ENCODE data around the gene TEX38. TPM values are rescaled to one million over a fixed set of nuclear protein-coding genes. Genes with fewer than 3 reads are reported as not detected.
A peak's percentile ranks its signal among the peaks of the same experiment; 100 is the strongest.

Gene TEX38
- total RNA-seq, result not detected

DNA sequence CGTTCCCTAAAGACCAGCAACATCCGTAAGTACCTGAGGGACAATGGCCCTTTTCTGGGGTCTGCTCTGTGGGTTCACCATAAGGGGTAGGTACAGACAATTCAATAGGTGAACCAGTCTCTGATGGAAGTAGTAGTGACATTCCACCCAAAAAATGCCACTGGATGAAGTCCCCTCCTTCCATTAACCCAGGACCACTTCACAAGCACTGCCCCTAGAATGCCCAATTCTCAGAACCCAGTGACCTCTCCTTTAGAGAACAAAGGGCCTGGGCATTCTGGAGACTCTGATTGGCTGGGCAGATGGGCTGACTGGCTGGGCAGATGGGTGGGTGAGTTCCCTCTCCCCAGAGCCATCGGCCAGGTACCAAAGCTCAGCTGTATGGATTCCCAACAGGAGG lies at the start of gene TEX38:
Gene TEX38 (plus strand): TSS at position 301 of the 400 bp plus-strand sequence. CDS start 81 bp downstream, at position 382.
- no peaks in the 10 kb centered on the region for H3K9me3 ChIP-seq
- no peak for DNase-seq
- peaks cover 0 to 12% (median 0%) of the 10 kb centered on the region in 3 donors for H3K36me3 ChIP-seq
- TF ChIP-seq, protein P1, sequence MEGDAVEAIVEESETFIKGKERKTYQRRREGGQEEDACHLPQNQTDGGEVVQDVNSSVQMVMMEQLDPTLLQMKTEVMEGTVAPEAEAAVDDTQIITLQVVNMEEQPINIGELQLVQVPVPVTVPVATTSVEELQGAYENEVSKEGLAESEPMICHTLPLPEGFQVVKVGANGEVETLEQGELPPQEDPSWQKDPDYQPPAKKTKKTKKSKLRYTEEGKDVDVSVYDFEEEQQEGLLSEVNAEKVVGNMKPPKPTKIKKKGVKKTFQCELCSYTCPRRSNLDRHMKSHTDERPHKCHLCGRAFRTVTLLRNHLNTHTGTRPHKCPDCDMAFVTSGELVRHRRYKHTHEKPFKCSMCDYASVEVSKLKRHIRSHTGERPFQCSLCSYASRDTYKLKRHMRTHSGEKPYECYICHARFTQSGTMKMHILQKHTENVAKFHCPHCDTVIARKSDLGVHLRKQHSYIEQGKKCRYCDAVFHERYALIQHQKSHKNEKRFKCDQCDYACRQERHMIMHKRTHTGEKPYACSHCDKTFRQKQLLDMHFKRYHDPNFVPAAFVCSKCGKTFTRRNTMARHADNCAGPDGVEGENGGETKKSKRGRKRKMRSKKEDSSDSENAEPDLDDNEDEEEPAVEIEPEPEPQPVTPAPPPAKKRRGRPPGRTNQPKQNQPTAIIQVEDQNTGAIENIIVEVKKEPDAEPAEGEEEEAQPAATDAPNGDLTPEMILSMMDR (IDR thresholded peaks at IDR 0.05), result no peak
- TF ChIP-seq POLR2A (IDR thresholded peaks at IDR 0.05), result no peak
- H3K4me3 ChIP-seq, result no peak within 1 kb of the TSS
- H3K27ac ChIP-seq, result no peak within 1 kb of the TSS
- H3K4me1 ChIP-seq, result peaks cover 0 to 10% (median 0%) of the 10 kb centered on the region in 4 donors
- no peaks in the 10 kb centered on the region for H3K27me3 ChIP-seq

DNA sequence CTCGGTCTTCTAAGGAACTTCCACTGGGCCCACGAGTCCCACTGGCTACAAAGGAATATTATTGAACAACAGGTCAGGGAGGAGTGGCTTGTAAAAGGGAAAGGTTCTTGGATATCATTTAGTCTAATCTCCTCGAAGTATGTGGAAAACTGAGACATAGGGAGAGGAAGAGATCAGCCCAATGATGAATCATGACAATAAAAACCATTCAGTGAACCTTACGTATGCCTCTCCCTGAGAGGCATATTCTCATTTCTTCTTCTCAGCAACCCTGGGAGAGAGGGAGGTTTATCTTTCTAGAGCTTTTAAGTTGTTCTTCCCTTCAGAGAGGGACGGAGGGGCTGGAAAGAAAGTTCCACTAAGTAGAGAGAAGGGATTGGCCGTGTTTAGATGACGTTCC lies 49.7 kb upstream of the TEX38 start:
- peaks cover 0 to 12% (median 0%) of the 10 kb centered on the region in 4 donors for H3K4me1 ChIP-seq
- peak overlapping the region in 2 of 4 donors; percentile 40 to 63 for H3K27ac ChIP-seq
- no peak for DNase-seq
- H3K4me3 ChIP-seq, result no peak overlapping the region
- H3K9me3 ChIP-seq, result no peaks in the 10 kb centered on the region
- H3K36me3 ChIP-seq, result no peaks in the 10 kb centered on the region
- TF ChIP-seq POLR2A (IDR thresholded peaks at IDR 0.05), result no peak
- TF ChIP-seq, protein P1 (IDR thresholded peaks at IDR 0.05), result no peak
- H3K27me3 ChIP-seq, result no peaks in the 10 kb centered on the region

DNA sequence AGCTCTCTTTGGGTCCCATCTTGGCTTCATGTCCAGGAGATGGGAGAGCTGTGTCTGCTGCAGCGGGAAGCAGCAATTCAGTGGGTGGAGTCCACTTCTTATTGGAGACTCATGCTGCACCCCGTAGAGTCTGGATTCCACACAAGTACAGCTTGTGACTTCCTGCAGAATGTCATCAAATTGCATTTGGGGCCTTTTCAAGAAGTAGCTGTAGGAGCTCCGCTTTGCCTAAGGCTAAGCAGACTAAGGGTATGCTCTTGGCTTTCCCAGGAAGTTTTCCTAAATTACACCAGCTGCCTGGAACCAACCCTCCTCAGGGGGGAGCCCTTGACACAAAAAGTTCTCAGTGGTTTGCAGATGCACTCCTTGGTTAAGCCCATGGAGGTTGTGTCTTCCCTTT lies 49.3 kb upstream of the TEX38 start:
- H3K9me3 ChIP-seq, result no peaks in the 10 kb centered on the region
- H3K27ac ChIP-seq, result peak overlapping the region in 2 of 4 donors; percentile 40 to 63
- H3K27me3 ChIP-seq, result no peaks in the 10 kb centered on the region
- H3K4me3 ChIP-seq, result no peak overlapping the region
- H3K4me1 ChIP-seq, result peaks cover 0 to 8% (median 0%) of the 10 kb centered on the region in 4 donors
- TF ChIP-seq, protein P1 (IDR thresholded peaks at IDR 0.05), result peak in 5 of 6 experiments; percentile 23 to 64 (median 48)
- no peak for TF ChIP-seq POLR2A (IDR thresholded peaks at IDR 0.05)
- no peak for DNase-seq
- no peaks in the 10 kb centered on the region for H3K36me3 ChIP-seq

DNA sequence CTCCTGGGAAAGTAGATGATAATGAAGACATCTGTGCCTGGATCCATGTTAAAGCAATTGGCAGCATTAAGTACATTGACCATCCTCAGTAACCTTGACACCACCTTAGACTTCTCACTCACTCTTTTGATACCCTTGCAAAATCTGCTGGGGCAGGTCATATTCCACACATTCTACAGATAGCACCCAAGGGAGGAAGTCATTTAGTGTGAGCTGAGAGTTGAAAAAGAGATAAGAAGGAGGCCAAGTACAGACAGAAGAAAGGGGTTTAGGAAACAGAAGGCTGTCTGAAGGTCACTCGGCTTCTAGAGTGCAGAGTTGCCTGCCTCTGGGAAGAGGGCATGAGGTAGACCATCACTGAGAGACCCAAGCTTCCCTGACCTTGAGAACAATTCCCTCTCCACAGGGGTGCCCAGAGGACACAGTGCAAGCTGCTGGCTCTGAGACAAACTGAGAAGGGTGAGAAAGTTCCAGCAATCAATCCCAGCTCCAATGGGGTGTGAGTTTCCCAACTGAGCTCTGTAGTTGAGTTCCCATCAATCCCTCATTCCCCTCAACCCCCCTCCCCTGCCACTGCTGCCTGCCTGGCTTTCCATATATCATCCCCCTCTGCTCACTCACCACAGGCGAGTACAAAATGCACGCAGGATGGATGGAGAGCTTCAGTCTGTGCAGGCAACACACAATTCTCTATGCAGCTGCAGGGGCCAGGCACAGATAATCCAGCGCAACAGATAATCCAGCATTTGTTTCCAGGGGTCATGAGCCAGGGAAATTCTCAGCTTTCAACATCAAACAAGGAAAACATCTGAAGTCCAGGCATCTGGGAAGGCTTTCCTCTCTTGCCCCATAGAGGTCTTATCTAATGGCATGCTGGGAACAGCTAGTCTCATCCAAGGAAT lies 47.7 kb upstream of the TEX38 start:
- TF ChIP-seq POLR2A (IDR thresholded peaks at IDR 0.05), result no peak
- TF ChIP-seq, protein P1 (IDR thresholded peaks at IDR 0.05), result no peak

DNA sequence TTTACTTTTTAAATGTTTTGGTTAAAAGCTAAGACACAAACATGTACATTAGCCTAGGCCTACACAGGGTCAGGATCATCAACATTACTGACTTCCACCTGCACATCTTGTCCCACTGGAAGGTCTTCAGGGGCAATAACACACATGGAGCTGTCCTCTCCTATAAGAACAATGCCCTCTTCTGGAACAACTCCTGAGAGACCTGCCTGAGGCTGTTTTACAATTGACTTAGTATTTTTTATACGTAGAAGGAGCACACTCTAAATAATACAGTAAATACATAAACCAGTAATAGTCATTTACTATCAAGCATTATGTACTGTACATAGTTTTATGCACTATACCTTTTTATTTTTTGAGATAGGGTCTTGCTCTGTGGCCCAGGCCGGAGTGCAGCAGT lies 40.9 kb upstream of the TEX38 start:
- Histone ChIP-seq H3K4me1 (no peaks in the 10 kb centered on the region), H3K9me3 (no peaks in the 10 kb centered on the region), H3K27ac (no peak overlapping the region), H3K36me3 (peaks cover 0 to 47% (median 0%) of the 10 kb centered on the region in 3 donors), H3K4me3 (no peak overlapping the region), H3K27me3 (no peaks in the 10 kb centered on the region)
- no peak for DNase-seq
- TF ChIP-seq, protein P1 (IDR thresholded peaks at IDR 0.05), result no peak
- TF ChIP-seq POLR2A (IDR thresholded peaks at IDR 0.05), result no peak

More for the DNA sequence above, 47.7 kb upstream of the TEX38 start:
- H3K4me1 ChIP-seq, result peaks cover 0 to 6% (median 0%) of the 10 kb centered on the region in 4 donors
- H3K4me3 ChIP-seq, result no peak overlapping the region
- no peak for DNase-seq
- H3K27me3 ChIP-seq, result no peaks in the 10 kb centered on the region
- no peak overlapping the region for H3K27ac ChIP-seq
- no peaks in the 10 kb centered on the region for H3K9me3 ChIP-seq
- no peaks in the 10 kb centered on the region for H3K36me3 ChIP-seq
